GM19035 (cell line): ENCODE data around the gene RSRC1.
A peak's percentile ranks its signal among the peaks of the same experiment; 100 is the strongest.

Experiments used
- ATAC-seq: cut with Tn5 transposase; IDR thresholded peaks from one replicate; pipeline ENCODE4 v1.9.1; 2021; ENCODE audit not compliant: unreplicated experiment

Gene RSRC1

DNA sequence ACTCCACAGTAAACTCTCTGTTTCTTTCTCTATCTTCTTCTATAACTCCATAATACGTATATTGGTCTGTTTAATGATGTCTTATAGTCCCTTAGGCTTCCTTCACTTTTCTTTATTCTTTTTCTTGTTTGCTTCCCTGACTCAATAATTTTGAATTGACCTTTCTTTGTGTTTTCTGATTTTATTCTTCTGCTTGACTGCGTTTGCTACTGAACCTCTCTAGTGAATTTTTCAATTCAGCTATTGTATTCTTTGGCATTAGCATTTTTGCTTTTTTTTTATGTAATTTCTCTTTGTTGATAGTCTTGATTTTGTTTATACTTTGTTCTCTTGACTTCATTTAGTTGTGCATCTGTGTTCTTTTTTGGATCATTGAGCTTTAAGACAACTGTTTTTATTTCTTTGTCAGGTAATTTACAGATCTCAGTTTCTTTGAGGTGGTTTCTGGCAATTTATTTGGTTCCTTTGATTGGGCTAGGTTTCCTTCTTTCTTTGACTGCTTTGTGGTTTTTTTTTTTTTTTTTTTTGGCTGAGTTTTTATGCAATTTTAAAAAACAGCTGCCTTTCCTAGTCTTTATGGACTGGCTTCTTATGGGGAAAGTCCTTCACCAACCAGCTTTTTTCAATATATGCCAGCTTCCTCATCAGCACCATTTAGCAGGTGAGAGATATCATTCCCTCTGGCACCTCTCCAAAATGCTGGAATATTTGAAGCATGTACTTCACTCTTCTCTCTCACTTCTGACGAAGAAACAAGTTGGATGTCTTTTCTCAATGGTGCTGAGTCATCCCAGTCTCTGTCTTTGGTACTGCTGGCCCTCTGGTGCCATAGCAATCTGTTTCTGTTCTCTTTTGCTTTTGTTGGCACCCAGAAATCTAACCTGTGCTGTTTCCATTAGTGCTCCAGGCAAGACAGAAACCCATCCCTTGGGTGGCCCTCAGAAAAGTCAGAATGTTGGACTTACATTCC, 17.6 kb downstream of the RSRC1 start:
- no peak for ATAC-seq

DNA sequence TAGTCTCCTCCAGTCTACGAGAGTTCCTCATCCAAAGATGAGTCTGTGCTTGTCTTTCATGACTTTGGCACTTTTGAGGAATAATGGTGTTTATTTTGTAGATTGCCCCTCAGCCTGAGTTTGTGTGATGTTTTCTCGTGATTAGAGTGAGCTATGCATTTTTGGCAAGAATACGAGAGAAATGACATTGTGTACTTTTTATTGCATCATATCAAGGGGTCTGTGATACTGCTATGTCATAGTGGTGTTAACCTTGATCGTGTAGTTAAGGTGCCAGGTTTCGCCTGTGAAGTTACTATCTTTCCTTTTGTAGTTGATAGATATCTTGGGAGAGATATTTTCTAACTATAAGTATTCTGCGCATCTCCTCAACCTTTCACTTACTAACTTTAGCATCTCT, 18.9 kb downstream of the RSRC1 start:
- no peak for ATAC-seq

DNA sequence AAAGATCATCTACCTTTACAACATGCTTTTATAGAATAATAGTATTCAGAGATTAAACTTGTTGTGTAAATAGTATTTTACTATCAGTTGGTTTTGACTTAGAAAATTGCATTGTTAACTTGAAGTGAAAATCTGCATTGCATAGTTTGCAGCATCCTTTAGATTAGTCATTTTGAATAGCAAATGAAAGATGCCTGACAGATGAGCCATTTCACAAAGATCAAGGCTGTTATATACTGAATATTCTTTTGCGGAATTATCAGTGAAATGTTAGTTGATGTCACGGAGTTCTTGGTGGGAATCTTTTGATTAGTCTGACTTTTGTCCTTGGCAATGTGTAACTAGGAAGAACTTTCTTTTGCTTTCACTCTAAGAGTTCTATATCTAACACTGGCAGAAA, 24.5 kb downstream of the RSRC1 start:
- no peak for ATAC-seq

DNA sequence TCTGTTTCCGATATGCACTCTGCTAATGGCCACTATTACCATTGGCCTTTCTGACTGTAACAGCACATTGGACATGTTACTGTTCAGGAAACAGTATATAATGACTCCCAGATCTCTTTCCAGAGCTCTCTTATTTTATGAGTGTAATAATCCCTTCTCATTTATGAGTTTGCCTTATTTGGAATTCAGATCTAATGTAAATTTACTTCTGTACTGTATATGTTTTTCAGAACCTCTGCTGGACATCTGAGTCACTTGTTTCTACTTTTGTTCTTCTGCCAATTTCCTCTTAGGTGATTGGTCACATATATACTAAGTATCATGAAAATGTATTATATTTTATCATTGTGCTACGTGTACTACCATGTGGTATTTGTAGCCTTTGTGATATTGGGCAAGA, 30.5 kb downstream of the RSRC1 start:
- ATAC-seq: no peak

DNA sequence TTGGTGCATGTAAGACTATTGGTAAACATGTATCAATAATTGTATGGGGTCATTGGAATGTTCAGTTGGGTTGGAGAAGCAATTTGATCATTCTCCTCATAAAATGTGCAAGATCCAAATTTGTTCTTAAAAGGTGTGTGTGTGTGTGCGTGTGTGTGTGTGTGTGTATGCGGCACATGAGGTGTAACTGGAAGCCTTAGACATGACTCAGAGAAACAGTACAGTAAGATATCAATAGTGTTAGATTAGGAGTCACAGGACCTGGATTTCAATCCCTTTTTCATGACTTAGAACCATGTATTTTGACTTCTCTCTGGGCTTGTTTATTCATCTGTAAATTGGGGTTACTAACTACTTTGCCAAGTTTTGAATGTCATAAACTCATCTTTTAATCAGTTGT, 38.3 kb downstream of the RSRC1 start:
- ATAC-seq: no peak

DNA sequence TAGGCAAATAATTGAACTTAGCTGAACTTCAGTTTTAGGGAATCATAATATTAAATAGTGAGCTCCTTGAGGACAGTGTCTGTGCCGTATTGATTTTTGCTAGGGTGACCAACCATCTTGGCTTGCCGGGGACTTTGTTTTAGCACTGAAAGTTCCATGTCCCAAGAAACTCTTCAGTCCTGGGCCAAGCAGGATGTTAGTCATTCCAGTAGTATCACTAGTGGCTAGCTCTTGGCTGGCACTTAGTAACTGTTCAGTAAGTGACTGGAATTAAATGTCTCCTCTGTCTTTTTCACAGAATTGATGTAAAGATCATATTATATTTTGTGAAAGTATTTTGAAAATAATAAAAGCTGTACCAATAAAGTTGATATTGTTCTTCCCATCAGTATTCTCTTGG, 42.3 kb downstream of the RSRC1 start:
- no peak for ATAC-seq

DNA sequence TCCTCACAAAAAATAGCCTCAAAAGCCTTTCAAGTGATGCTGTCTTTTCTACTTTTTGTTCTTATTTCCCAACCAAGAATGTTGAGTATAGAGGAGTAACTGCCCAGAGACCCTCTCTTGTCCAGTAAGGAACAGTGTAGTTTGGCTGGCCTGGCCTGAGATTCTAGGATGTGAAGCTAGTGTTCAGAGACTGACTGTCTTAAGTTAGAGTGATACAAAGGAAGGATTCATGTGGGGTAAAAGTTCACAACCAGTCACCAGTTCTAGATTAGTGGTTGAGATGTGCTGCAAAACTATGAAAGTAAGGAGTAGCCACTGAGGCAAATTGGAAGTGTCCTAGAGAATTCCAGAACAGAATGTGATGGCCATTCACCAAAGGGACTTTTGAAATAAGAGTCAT, 49.1 kb downstream of the RSRC1 start:
- ATAC-seq: no peak

DNA sequence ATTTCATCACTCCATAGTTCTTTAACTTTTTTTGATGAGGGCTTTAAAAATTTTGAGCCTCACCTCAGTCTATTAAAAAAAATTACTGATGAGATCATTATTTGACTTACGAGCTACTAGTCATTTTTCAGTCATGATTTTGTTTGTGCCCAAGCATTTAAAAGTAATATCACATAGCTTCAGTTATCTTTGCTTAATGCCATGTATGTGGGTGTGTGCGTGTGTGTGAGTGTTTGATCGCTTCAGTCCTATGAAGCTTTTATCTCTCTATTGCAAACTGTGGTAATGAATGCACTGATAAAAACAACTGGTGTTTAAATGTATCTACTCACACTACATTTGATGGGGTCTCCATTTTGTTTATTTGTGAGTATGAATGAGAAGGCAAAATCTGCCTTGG, 49.8 kb downstream of the RSRC1 start:
- ATAC-seq: no peak

DNA sequence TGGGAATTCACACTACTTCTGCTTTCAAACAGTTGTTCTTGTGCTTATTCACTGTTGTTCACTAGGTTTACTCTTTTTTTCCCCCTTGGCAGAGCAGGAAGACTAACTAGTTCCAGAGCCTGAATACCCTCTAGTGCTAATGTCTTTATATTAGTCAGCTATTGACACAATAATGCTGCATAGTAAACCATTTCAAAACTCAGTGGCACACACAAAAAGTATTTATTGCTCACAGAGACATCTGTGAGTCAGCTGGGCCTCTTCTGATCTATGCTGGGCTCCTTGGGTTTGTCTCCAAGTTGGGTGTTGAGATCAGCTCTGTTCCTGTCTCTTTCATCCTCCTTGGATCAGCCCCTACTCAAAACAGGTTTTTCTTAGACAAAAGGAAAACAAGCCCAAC, 51.1 kb downstream of the RSRC1 start:
- ATAC-seq: no peak

DNA sequence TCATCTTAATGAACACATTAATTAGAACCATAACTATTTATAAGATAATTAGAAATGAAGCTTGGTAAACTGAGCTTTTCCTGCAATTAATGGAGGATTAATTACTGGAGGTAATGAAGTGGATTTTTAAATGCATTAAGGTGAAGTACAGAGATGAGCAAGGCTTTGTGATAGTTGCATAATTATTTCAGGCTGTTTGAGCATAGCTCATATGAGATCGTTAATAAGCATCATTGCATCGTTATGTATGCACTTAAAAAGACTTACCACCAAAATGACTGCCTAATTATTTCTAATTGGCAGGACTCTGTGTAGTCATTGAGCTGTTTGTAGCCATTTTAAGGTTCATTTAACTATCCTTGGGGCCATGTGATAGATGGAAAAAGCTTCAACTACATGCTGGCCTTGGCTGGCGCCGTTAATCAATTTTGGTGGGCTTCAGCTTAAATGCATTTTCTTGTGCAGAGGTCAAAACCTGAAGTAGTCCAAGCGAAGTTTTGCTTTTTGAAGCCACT, 55.3 kb downstream of the RSRC1 start:
- ATAC-seq: no peak

DNA sequence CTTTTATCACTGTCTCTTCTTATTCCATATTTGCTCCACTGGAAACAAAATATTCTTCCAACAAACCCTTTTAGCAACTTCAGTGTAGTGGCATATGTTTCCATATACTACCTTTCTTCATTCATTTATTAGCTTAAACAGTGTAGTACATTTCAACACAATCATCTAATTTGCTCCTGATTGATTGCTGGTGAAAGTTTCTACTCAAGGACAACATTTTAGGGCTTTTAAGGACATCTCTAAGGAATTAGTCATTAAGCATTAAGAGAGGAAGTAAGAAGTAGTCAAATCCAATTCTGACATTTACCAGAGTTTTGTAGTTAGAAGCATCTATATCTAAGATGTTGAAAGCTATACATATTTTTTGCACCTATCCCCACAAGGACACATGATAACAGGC, 55.8 kb downstream of the RSRC1 start:
- ATAC-seq: no peak

DNA sequence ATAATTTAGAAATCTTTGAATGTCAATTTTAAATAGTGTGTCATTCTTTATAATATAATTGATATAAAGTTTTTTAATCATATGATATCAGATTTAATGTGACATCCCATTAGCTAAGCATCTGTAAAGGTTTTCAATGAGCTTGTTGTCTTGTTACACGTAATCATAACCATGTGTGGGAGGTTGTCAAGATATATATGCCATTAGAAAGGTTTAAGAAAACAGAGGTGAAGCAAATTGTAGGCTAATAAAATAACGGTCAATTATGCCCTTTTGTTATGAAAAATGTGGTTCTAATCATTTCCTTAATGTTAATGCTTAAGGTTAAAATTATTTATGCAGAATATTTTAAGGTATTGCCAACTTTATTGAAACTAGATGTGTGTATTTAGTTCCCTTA, 56.3 kb downstream of the RSRC1 start:
- no peak for ATAC-seq

DNA sequence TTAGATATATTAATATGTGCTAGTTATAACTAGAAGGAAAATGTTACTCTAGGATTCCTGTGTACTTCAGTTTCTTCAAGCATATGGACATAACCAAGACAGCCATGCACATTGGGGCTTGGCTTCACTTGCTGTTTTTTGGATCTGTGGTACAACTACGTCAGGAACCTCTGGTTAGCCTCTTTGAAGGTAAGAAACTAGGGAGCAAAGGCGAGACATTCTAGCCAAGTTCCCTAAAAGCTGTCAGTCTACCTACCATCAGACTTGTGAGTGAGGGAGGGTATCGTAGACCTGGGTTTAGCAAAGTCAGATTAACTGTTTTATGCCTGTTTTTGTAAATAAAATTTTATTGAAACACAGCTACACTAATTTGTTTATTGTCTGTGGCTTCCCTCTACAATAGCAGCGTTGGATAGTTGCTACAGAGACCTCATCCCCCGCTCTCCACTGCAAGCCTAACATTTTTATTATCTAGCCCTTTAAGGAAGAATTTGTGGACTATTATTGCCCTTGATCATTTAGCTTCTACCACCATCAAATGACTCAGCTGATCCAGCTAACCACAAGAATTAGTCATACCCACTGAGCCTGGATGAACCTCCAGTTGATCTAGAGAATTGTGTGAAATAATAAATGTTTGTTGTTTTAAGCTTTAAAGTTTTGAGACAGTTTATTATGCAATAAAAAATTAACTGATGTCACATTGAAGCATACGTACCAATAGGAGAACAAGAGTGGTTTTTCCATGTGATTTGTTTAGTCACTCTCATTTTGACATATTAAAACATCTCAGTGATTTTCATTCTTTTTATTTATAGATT, 58.1 kb downstream of the RSRC1 start:
- no peak for ATAC-seq

DNA sequence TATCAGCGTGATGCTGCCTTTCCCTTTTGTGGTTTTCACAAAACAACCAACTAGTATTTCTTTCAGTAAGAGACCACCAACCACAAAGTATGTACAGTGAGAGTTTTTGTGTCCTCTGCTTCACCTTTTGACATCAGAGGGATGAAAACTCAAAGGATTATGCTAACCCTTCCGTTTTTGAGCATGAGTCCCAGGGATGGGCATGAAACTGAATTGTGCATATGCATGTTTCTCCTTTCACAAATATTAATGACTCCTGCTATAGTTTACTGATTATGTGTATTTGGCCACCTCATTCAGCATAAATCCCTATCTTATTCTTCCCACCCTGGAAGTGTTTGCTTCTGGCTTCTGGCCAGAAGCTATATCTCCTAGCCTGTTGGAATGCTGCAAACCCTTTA, 59.2 kb downstream of the RSRC1 start:
- no peak for ATAC-seq

DNA sequence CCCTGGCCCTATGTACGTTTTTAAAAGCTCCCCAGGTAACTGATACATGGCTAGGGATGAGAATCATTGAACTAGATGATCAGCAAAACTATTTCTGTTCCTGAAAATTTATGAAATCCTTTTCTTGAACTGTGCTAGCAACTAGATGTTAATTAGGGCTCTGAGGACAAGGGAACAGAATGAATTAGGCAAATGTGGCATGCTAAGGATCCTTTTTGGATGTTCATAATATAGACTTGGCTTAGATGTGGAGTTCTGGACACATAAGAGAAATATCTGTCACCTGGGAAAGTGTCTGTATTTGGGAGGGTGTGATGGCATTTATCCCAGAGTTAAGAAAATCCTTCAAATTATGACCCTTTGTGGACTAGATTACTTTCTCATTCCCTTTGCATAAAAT, 71.2 kb downstream of the RSRC1 start:
- no peak for ATAC-seq

DNA sequence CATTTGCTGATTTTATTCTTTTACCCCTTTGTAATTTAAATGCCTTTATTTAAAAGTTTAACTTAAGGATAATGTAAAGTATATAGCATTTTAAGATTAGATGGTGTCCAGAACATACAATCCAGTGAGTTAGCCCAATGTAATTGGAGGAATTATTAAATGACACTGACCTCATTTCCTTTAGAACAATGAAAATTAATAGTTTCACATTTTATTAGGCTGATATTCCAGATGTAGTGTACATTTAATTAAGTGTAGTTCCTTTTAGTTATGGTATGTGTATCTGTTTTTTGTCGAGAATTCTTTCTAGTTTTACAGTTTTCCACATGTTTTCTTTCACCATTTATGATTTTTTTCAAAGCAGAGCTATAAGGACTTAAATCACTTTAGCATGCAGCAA, 75.8 kb downstream of the RSRC1 start:
- ATAC-seq: no peak

DNA sequence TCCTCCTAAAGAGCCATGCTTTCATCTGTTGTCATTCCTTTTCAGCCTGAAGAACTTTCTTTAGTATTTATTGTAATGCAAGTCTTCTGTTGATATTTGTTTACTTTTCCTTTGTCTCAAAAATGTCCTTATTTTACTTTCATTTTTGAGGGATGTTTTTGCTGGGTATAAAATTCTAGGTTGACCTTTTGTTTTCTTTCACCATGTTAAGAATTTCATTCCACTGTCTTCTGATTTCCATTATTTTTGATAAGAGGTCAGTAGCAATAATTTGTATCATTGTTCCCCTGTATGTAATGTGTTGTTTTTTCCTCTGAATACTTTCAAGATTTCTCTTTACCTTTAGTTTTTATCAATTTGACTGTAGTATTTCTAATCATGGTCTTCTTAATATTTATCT, 91.1 kb downstream of the RSRC1 start:
- no peak for ATAC-seq

DNA sequence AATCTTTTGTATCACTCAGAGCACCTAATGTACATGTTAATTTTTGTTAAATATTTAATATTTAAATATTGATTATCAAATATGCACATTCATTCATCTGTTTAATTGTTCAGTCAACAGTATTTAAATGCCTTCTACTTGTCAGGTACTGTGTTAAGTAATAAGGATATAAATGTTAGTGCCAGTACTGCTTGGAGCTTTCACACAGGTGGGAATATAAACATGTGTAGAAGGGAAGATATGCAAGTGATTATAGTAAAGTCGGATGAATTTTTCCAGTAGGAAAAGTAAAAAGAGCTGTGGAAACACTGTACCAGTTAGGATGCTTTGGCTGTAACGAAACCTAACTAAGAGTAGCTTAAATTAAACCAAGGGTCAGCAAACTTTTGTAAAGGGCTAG, 95.4 kb downstream of the RSRC1 start:
- no peak for ATAC-seq

DNA sequence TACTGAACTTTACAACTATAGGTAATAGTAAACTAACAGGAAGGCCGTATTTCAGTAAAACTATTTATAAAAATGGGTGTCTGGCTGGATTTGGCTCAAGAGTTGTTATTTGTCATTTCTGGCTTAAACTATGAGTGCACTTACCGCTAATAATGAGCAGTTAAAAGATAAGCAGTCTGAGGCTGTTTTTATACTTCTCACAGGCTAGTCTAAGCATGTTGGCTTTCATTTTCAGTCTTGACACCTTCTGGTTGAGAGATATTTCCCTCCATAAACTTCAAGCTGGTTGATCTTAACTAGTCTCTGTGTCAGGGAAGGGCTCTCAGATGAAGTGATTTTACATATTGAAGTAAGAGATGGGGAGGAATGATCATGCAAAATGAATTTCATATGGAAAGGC, 96.1 kb downstream of the RSRC1 start:
- ATAC-seq: peak; percentile 75

DNA sequence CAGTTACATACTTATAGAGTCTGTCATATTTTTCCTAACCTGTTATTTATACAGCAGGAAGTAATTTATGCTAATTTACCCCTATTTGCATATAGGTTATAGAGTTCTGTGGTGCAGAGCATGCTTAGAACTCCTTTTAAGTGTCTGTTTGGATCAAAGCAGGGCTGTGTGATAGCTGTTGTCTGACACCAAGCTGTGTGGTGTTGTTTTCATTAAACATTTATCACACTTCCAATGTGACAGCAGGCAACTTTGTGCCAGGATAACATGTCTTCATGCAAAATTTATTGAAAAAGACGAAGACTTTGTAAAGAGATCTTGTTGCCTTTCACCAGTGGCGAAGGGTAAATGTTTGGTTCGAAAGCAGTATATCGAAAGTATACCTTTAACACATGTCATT, 100.2 kb downstream of the RSRC1 start:
- ATAC-seq: no peak

DNA sequence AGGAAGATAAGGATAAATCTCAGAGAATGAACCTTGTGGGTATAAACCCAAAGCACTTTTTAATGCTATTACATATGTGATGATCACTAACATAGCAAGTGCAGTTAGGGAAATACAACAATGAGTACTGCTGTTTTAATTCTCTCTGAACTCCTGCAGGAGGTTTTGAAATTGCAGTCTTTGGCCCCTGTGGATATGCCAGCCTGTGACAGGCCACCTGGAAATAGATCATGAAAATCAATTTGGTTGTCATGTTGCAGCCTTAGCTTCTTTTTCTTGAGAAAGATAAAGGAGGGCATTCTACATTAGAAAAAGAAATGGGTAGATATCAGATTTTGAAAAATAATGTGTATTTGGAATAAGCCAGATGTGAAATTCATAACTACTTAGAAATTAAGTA, 103.6 kb downstream of the RSRC1 start:
- ATAC-seq: no peak

DNA sequence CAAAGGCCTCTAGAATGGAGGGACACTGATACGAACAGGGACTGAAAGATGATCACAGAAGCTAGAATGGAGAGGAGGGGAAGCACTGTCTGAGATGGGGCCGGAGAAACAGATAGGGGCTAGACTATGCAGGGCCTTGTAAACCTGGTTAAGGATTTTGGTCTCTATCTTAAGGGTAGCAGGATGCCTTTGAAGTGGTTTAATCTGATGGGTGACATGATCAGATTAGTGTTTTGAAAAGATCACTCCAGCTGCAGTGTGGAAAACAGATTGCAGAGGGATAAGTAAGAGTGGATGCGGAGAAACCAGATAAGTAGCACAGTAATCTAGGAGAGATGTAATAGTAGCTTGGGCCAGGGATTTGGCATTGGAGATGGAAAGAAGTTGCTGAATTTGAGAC, 108.1 kb downstream of the RSRC1 start:
- ATAC-seq: no peak
